22Rv1 (cell line): ENCODE measurements around the gene SLFN5.
"Not testable (repeated sequence)": the region's sequence is repeated elsewhere in the genome, so short reads cannot be mapped to it uniquely, and the experiment has no call there.

Source experiments
- CTCF ChIP-seq: fragments of 450-650 bp; IDR thresholded peaks from 2 replicates; pipeline ENCODE4 v1.5.1; 2017; ENCODE audit warnings: mild to moderate bottlenecking
- ZFX ChIP-seq: fragments of 450-650 bp; IDR thresholded peaks from 2 replicates; pipeline ENCODE4 v1.6.1; 2017; ENCODE audit warnings: antibody characterized with exemption, borderline replicate concordance

DNA sequence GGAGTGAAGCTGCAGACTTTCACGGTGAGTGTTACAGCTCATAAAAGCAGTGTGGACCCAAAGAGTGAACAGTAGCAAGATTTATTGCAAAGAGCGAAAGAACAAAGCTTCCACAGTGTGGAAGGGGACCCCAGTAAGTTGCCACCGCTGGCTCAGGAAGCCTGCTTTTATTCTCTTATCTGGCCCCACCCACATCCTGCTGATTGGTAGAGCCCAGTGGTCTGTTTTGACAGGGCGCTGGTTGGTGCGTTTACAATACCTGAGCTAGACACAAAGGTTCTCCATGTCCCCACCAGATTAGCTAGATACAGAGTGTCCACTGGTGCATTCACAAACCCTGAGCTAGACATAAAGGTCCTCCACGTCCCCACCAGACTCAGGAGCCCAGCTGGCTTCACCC, 35.6 kb downstream of the SLFN5 start:
- TF ChIP-seq CTCF, ZFX: not testable (repeated sequence)
